Suprapubic skin (tissue), 4 donors: Measurements from ENCODE around the gene CD300A. TPM values are rescaled to one million over a fixed set of nuclear protein-coding genes. Genes with fewer than 3 reads are reported as not detected.

ENCODE experiments used
- DNase-seq, 2 donors: peaks; one replicate each; pipeline ENCODE4 v3.0.0-alpha.2; 2019; ENCODE audit warnings: low spot score in 2 of 2
- H3K27ac ChIP-seq: fragments of 200-600 bp; sonication (generic); one replicate; pipeline ENCODE4 v1.5.1; 2019
- H3K27me3 ChIP-seq: fragments of 200-600 bp; sonication (generic); one replicate; pipeline ENCODE4 v1.5.1; 2019
- H3K36me3 ChIP-seq: fragments of 200-600 bp; sonication (generic); one replicate; pipeline ENCODE4 v1.5.1; 2019
- H3K4me1 ChIP-seq: fragments of 200-600 bp; sonication (generic); one replicate; pipeline ENCODE4 v1.5.1; 2019
- H3K4me3 ChIP-seq: fragments of 200-600 bp; sonication (generic); one replicate; pipeline ENCODE4 v1.5.1; 2019; ENCODE audit warnings: mild to moderate bottlenecking
- H3K9me3 ChIP-seq: fragments of 200-600 bp; sonication (generic); one replicate; pipeline ENCODE4 v1.5.1; 2019
- EP300 ChIP-seq: sonication (generic); formaldehyde crosslinking; IDR thresholded peaks from one replicate; pipeline ENCODE4 v1.6.1; 2017; ENCODE audit warnings: antibody characterized with exemption
- POLR2A ChIP-seq, 2 donors: fragments of 450-650 bp; IDR thresholded peaks; one replicate each; pipeline ENCODE4 v1.6.1; 2017; ENCODE audit warnings: antibody characterized with exemption in 2 of 2, mild to moderate bottlenecking in 2 of 2, moderate library complexity in 2 of 2
- POLR2AphosphoS5 ChIP-seq, 3 donors: sonication (generic); formaldehyde crosslinking; IDR thresholded peaks; one replicate each; pipeline ENCODE4 v1.6.1; 2017; ENCODE audit warnings: antibody characterized with exemption in 3 of 3
- WGBS: methylation state at CpG from one replicate; pipeline ENCODE4 v1.1.5; 2018; 5-methylcytosine and 5-hydroxymethylcytosine counted together
- total RNA-seq, 4 donors: library from RNA; depleted of rRNA; stranded (reverse); fragments of >200 nt; gene quantifications; one replicate each; pipeline ENCODE4 v1.1.0, GENCODE V29; 2016
- TF ChIP-seq, protein P1 (sequence below), 2 donors: fragments of 200-600 bp in 1 of 2; fragments of 450-650 bp in 1 of 2; sonication (generic) in 1 of 2; IDR thresholded peaks; one replicate each; pipeline ENCODE4 v1.5.1; 2016 to 2019; ENCODE audit warnings: antibody characterized with exemption in 2 of 2, mild to moderate bottlenecking in 1 of 2, moderate library complexity in 1 of 2

Gene CD300A
- total RNA-seq, 4 donors from 2014 or later: 1.4 to 6.3 (median 2.9) TPM

- peak overlapping the region; percentile 51 for H3K4me3 ChIP-seq
- peaks cover 4% of the 10 kb centered on the region for H3K27me3 ChIP-seq
- no peak for DNase-seq
- TF ChIP-seq EP300 (no peak), POLR2A (IDR thresholded peaks at IDR 0.05) (no peak), POLR2AphosphoS5 (IDR thresholded peaks at IDR 0.05) (no peak)
- TF ChIP-seq, protein P1, sequence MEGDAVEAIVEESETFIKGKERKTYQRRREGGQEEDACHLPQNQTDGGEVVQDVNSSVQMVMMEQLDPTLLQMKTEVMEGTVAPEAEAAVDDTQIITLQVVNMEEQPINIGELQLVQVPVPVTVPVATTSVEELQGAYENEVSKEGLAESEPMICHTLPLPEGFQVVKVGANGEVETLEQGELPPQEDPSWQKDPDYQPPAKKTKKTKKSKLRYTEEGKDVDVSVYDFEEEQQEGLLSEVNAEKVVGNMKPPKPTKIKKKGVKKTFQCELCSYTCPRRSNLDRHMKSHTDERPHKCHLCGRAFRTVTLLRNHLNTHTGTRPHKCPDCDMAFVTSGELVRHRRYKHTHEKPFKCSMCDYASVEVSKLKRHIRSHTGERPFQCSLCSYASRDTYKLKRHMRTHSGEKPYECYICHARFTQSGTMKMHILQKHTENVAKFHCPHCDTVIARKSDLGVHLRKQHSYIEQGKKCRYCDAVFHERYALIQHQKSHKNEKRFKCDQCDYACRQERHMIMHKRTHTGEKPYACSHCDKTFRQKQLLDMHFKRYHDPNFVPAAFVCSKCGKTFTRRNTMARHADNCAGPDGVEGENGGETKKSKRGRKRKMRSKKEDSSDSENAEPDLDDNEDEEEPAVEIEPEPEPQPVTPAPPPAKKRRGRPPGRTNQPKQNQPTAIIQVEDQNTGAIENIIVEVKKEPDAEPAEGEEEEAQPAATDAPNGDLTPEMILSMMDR (IDR thresholded peaks at IDR 0.05): no peak
- H3K36me3 ChIP-seq: no peaks in the 10 kb centered on the region
- peaks cover 48% of the 10 kb centered on the region for H3K4me1 ChIP-seq
- 33% methylated on average over 15 of the region's 22 CpGs for WGBS
- no peaks in the 10 kb centered on the region for H3K9me3 ChIP-seq
- peak overlapping the region; percentile 77 for H3K27ac ChIP-seq
These were observed 13.4 kb upstream of the CD300A start for GRCh38 chr17:74452841-74453661.

DNA sequence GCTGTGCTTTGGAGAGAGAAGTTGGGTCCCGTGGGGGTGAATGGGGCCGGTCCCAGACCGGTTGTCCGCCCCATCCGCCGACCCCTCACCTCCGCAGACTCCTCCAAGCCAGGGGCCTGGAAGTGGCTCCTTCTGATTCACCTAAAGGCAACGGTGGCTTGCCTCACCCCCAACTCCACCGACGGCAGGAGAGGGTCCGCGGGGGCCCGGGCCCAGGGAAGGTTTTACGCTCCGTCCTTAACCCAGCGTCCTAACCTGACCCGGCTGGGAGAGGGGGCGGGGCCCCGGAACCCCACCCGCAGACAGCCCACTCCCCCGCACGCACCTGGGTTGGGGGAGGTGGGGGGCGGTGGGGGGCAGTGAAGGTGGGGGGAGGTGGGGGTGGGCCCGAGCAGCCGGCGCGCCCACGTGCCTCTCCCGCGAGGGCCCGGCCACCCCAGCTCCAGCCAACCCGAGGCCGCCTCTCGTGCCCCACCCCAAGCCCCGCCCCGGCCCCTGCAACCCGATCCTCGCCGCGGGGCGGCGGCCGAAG, 12.7 kb upstream of the CD300A start:
- H3K4me3 ChIP-seq: peak overlapping the region; percentile 51
- H3K9me3 ChIP-seq: no peaks in the 10 kb centered on the region
- peak overlapping the region; percentile 77 for H3K27ac ChIP-seq
- peaks cover 48% of the 10 kb centered on the region for H3K4me1 ChIP-seq
- no peak for DNase-seq
- peaks cover 6% of the 10 kb centered on the region for H3K27me3 ChIP-seq
- no peaks in the 10 kb centered on the region for H3K36me3 ChIP-seq
- TF ChIP-seq, protein P1 (IDR thresholded peaks at IDR 0.05): no peak
- TF ChIP-seq EP300: no peak
- no peak for TF ChIP-seq POLR2AphosphoS5 (IDR thresholded peaks at IDR 0.05)
- TF ChIP-seq POLR2A (IDR thresholded peaks at IDR 0.05): no peak
- WGBS: 0% methylated on average over 1 of the region's 43 CpGs

DNA sequence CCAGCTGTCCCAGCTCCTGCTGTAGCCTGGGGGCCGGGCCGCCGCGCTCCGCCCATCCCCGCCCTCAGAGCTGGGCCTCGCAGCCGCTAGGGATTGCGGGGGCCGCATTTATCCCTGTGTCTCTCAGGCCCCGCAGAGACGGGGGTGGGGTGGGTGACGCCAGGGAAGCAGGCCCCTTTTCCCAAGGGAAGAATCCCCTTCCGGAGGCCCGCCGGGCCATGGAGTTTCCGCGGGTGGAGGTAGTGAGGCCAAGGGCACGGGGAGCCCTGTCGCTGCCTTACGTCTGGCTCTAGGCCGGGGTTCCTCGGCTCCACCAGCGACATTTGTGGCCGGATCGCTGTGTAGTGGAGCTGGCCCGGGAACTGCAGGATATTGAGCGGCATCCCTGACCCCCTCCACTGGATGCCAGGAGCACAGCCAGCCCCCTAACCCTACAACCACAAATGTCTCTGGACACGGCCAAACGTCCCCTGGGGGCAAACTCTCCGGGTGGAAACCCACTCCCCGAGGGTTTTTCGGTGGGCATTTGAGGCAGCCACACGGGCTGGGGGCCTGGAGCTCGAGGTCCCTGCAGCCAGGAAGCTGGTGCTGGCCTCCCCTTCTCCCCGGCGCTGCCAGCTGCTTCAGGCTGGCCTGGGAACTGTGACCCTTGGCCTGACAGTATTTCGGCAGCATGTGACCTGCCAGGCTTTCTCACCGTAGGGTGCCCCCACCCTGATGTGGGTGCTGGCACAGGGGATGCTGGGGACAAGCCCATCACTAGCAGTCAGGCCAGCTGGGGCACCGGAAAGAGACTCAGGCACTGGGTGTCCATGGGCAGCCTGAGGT, 12.0 kb upstream of the CD300A start:
- H3K36me3 ChIP-seq: no peaks in the 10 kb centered on the region
- no peaks in the 10 kb centered on the region for H3K9me3 ChIP-seq
- peak overlapping the region; percentile 77 for H3K27ac ChIP-seq
- TF ChIP-seq, protein P1 (IDR thresholded peaks at IDR 0.05): peak in 1 of 2 donors; percentile 34
- TF ChIP-seq EP300 (no peak), POLR2AphosphoS5 (IDR thresholded peaks at IDR 0.05) (peak in 1 of 3 donors; percentile 7)
- peak overlapping the region; percentile 51 for H3K4me3 ChIP-seq
- H3K4me1 ChIP-seq: peaks cover 48% of the 10 kb centered on the region
- WGBS: 20% methylated on average over 12 of the region's 40 CpGs
- peaks cover 6% of the 10 kb centered on the region for H3K27me3 ChIP-seq
- peak; percentile 91 to 95 for DNase-seq

DNA sequence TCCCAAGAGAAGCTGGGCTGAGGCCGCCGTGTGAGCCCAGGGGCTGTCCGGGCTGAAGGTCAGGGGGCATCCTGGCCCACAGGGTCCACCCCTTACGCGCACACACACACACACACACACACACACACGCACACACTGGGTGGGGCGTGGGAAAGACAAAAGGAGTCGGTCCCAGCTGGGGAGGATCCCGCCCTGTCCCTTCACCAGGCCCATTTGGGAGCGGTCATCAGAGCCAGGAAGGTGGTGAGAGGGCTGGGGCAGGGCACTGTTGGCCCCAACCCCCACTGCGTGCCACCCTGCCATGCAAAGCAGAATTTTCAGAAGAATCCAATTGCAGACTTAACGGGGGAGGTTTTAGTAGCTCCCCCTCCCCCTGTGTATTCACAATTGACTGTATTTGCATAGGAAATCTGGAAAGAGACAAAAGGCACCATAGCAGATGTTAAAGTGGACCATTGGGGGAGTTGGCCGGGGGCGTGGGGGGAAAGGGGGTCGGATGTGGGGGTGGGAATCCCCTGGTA, 11.3 kb upstream of the CD300A start:
- Histone ChIP-seq H3K4me1 (peaks cover 48% of the 10 kb centered on the region), H3K4me3 (peak overlapping the region; percentile 51), H3K9me3 (no peaks in the 10 kb centered on the region), H3K27me3 (peaks cover 6% of the 10 kb centered on the region), H3K36me3 (no peaks in the 10 kb centered on the region), H3K27ac (peak overlapping the region; percentile 77)
- DNase-seq: no peak
- WGBS: 45% methylated on average over 10 of the region's 15 CpGs
- no peak for TF ChIP-seq POLR2AphosphoS5 (IDR thresholded peaks at IDR 0.05)
- no peak for TF ChIP-seq POLR2A (IDR thresholded peaks at IDR 0.05)

GRCh38 chr17:74455821-74456220, 10.6 kb upstream of the CD300A start:
- peaks cover 6% of the 10 kb centered on the region for H3K27me3 ChIP-seq
- H3K27ac ChIP-seq: no peak overlapping the region
- H3K4me3 ChIP-seq: no peak overlapping the region
- no peak for DNase-seq
- no peaks in the 10 kb centered on the region for H3K9me3 ChIP-seq
- TF ChIP-seq EP300 (no peak), POLR2A (IDR thresholded peaks at IDR 0.05) (no peak), POLR2AphosphoS5 (IDR thresholded peaks at IDR 0.05) (no peak)
- TF ChIP-seq, protein P1 (IDR thresholded peaks at IDR 0.05): no peak
- H3K36me3 ChIP-seq: no peaks in the 10 kb centered on the region
- H3K4me1 ChIP-seq: peaks cover 48% of the 10 kb centered on the region
- WGBS: 66% methylated on average over 5 of the region's 5 CpGs
